Astrocyte (in vitro differentiated cells and primary cell): ENCODE results near the gene DENND5B.

Experiments used
- CTCF ChIP-seq: IDR thresholded peaks from 2 replicates; pipeline ENCODE4 v1.5.1; 2011; ENCODE audit warnings: low read depth, mild to moderate bottlenecking, inconsistent platforms, low read length, moderate library complexity; ENCODE audit not compliant: insufficient read depth
- EZH2 ChIP-seq: IDR thresholded peaks from 2 replicates; pipeline ENCODE4 v1.6.1; 2012; ENCODE audit warnings: mild to moderate bottlenecking, low read length, inconsistent platforms; ENCODE audit not compliant: insufficient read depth

GRCh38 chr12:31485571-31485970 lies 105.4 kb downstream of the DENND5B start:
- TF ChIP-seq CTCF, result no peak
- no peak for TF ChIP-seq EZH2
